Duodenal mucosa (tissue), 2 donors: ENCODE data around the gene EPB41L4A.

Experiments used
- H3K27ac ChIP-seq: one replicate; pipeline ENCODE4 v1.7.0; 2013; ENCODE audit warnings: low read depth, low read length
- H3K27me3 ChIP-seq, 2 donors: one replicate each; pipeline ENCODE4 v1.7.0; 2013; ENCODE audit warnings: low read length in 2 of 2, control low read depth in 1 of 2; ENCODE audit not compliant: insufficient read depth in 2 of 2, control insufficient read depth in 1 of 2
- H3K36me3 ChIP-seq, 2 donors: one replicate each; pipeline ENCODE4 v1.7.0; 2013; ENCODE audit warnings: low read length in 2 of 2, control low read depth in 1 of 2; ENCODE audit not compliant: insufficient read depth in 2 of 2, control insufficient read depth in 1 of 2
- H3K4me1 ChIP-seq, 2 donors: one replicate each; pipeline ENCODE4 v1.7.0; 2013; ENCODE audit warnings: low read length in 2 of 2, control low read depth in 1 of 2; ENCODE audit not compliant: insufficient read depth in 2 of 2, control insufficient read depth in 1 of 2
- H3K4me3 ChIP-seq, 2 donors: one replicate each; pipeline ENCODE4 v1.7.0; 2013; ENCODE audit warnings: low read length in 2 of 2, low read depth in 1 of 2
- H3K9ac ChIP-seq, 2 donors: one replicate each; pipeline ENCODE4 v1.7.0; 2013; ENCODE audit warnings: low read length in 2 of 2, low read depth in 1 of 2
- H3K9me3 ChIP-seq, 2 donors: one replicate each; pipeline ENCODE4 v1.7.0; 2013; ENCODE audit warnings: low read length in 2 of 2, control low read depth in 1 of 2; ENCODE audit not compliant: control insufficient read depth in 1 of 2

Gene EPB41L4A

GRCh38 chr5:112247960-112248359 lies 171.1 kb downstream of the EPB41L4A start:
- Histone ChIP-seq H3K27ac (no peak overlapping the region), H3K9ac (no peak overlapping the region), H3K9me3 (no peaks in the 10 kb centered on the region), H3K4me3 (no peak overlapping the region), H3K4me1 (no peaks in the 10 kb centered on the region), H3K27me3 (peaks cover 0 to 3% of the 10 kb centered on the region in 2 donors), H3K36me3 (no peaks in the 10 kb centered on the region)

- Histone ChIP-seq H3K4me1 (no peaks in the 10 kb centered on the region), H3K36me3 (no peaks in the 10 kb centered on the region), H3K9me3 (no peaks in the 10 kb centered on the region), H3K4me3 (no peak overlapping the region), H3K9ac (no peak overlapping the region), H3K27me3 (no peaks in the 10 kb centered on the region), H3K27ac (no peak overlapping the region)
Measured at GRCh38 chr5:112245656-112246055, 173.4 kb downstream of the EPB41L4A start.

GRCh38 chr5:112239996-112240395 lies 179.1 kb downstream of the EPB41L4A start:
- Histone ChIP-seq H3K36me3 (no peaks in the 10 kb centered on the region), H3K4me1 (no peaks in the 10 kb centered on the region), H3K27ac (no peak overlapping the region), H3K9ac (no peak overlapping the region), H3K27me3 (no peaks in the 10 kb centered on the region), H3K9me3 (no peaks in the 10 kb centered on the region), H3K4me3 (no peak overlapping the region)

- Histone ChIP-seq H3K9me3 (no peaks in the 10 kb centered on the region), H3K27me3 (no peaks in the 10 kb centered on the region), H3K27ac (no peak overlapping the region), H3K4me1 (no peaks in the 10 kb centered on the region), H3K4me3 (no peak overlapping the region), H3K36me3 (no peaks in the 10 kb centered on the region), H3K9ac (no peak overlapping the region)
Measured at GRCh38 chr5:112238473-112238872, 180.6 kb downstream of the EPB41L4A start.

GRCh38 chr5:112237456-112237855 lies 181.6 kb downstream of the EPB41L4A start:
- Histone ChIP-seq H3K9me3 (no peaks in the 10 kb centered on the region), H3K27ac (no peak overlapping the region), H3K4me1 (peaks cover 0 to 5% of the 10 kb centered on the region in 2 donors), H3K36me3 (no peaks in the 10 kb centered on the region), H3K9ac (no peak overlapping the region), H3K27me3 (no peaks in the 10 kb centered on the region), H3K4me3 (no peak overlapping the region)

GRCh38 chr5:112234000-112234399 lies 185.1 kb downstream of the EPB41L4A start:
- no peaks in the 10 kb centered on the region for H3K36me3 ChIP-seq
- H3K4me1 ChIP-seq: peaks cover 1 to 10% of the 10 kb centered on the region in 2 donors
- no peaks in the 10 kb centered on the region for H3K27me3 ChIP-seq
- no peak overlapping the region for H3K9ac ChIP-seq
- H3K27ac ChIP-seq: no peak overlapping the region
- no peak overlapping the region for H3K4me3 ChIP-seq
- no peaks in the 10 kb centered on the region for H3K9me3 ChIP-seq

- Histone ChIP-seq H3K4me3 (no peak overlapping the region), H3K27ac (no peak overlapping the region), H3K9ac (no peak overlapping the region), H3K36me3 (no peaks in the 10 kb centered on the region), H3K9me3 (no peaks in the 10 kb centered on the region), H3K4me1 (peaks cover 10 to 15% of the 10 kb centered on the region in 2 donors), H3K27me3 (no peaks in the 10 kb centered on the region)
Measured at GRCh38 chr5:112232667-112233066, 186.4 kb downstream of the EPB41L4A start.

GRCh38 chr5:112230606-112231005 lies 188.5 kb downstream of the EPB41L4A start:
- Histone ChIP-seq H3K27ac (no peak overlapping the region), H3K4me1 (peaks cover 10 to 15% of the 10 kb centered on the region in 2 donors), H3K9ac (no peak overlapping the region), H3K27me3 (no peaks in the 10 kb centered on the region), H3K36me3 (no peaks in the 10 kb centered on the region), H3K4me3 (no peak overlapping the region), H3K9me3 (no peaks in the 10 kb centered on the region)

GRCh38 chr5:112228667-112229066 lies 190.4 kb downstream of the EPB41L4A start:
- Histone ChIP-seq H3K27ac (no peak overlapping the region), H3K9me3 (no peaks in the 10 kb centered on the region), H3K4me3 (no peak overlapping the region), H3K9ac (no peak overlapping the region), H3K4me1 (peaks cover 10 to 15% of the 10 kb centered on the region in 2 donors), H3K36me3 (no peaks in the 10 kb centered on the region), H3K27me3 (no peaks in the 10 kb centered on the region)

- no peak overlapping the region for H3K9ac ChIP-seq
- peaks cover 10 to 15% of the 10 kb centered on the region in 2 donors for H3K4me1 ChIP-seq
- no peak overlapping the region for H3K4me3 ChIP-seq
- H3K27ac ChIP-seq: no peak overlapping the region
- H3K9me3 ChIP-seq: no peaks in the 10 kb centered on the region
- no peaks in the 10 kb centered on the region for H3K36me3 ChIP-seq
- H3K27me3 ChIP-seq: no peaks in the 10 kb centered on the region
Measured at GRCh38 chr5:112227911-112228631, 191.0 kb downstream of the EPB41L4A start.
